A204.1 (cell line): ENCODE data around the gene CREB1.
"Not testable (repeated sequence)": the region's sequence is repeated elsewhere in the genome, so short reads cannot be mapped to it uniquely, and the experiment has no call there.

Experiments
- FAIRE-seq: peaks from 2 replicates; lab custom pipeline; 2012; peaks lifted over from hg19 to GRCh38; lab: Jason Lieb, UNC

CREB1 gene

GRCh38 chr2:207617011-207617671, 87.4 kb downstream of the CREB1 start:
- FAIRE-seq = no peak

GRCh38 chr2:207619764-207620203, 90.0 kb downstream of the CREB1 start:
- FAIRE-seq = no peak

- no peak for FAIRE-seq
Measured at GRCh38 chr2:207621501-207622039, 91.8 kb downstream of the CREB1 start.

GRCh38 chr2:207624185-207625013, 94.6 kb downstream of the CREB1 start:
- no peak for FAIRE-seq

- FAIRE-seq = no peak
Measured at GRCh38 chr2:207625014-207625907, 95.5 kb downstream of the CREB1 start, which contains the start of gene METTL21A. TSS of gene METTL21A (minus strand) at chr2:207625394. CDS start at chr2:207624375, 1,019 bp downstream.

- no peak for FAIRE-seq
Measured at GRCh38 chr2:207629553-207629952, 99.8 kb downstream of the CREB1 start.

GRCh38 chr2:207630491-207630890, 100.7 kb downstream of the CREB1 start:
- FAIRE-seq = no peak

GRCh38 chr2:207632575-207633493, 103.1 kb downstream of the CREB1 start:
- FAIRE-seq = no peak

- no peak for FAIRE-seq
Measured at GRCh38 chr2:207633686-207634085, 103.9 kb downstream of the CREB1 start.

- no peak for FAIRE-seq
Measured at GRCh38 chr2:207635468-207636200, 105.9 kb downstream of the CREB1 start.

GRCh38 chr2:207639288-207639687, 109.5 kb downstream of the CREB1 start:
- not testable (repeated sequence) for FAIRE-seq

GRCh38 chr2:207640160-207640559, 110.4 kb downstream of the CREB1 start:
- no peak for FAIRE-seq

- FAIRE-seq = no peak
Measured at GRCh38 chr2:207640661-207641060, 110.9 kb downstream of the CREB1 start.

GRCh38 chr2:207643892-207644291, 114.1 kb downstream of the CREB1 start:
- no peak for FAIRE-seq

- FAIRE-seq = not testable (repeated sequence)
Measured at GRCh38 chr2:207646582-207646981, 116.8 kb downstream of the CREB1 start.
